ENCODE measurements around the gene UPK3BL1.
"Not testable (repeated sequence)": the region's sequence is repeated elsewhere in the genome, so short reads cannot be mapped to it uniquely, and the experiment has no call there.

The UPK3BL1 gene

DNA sequence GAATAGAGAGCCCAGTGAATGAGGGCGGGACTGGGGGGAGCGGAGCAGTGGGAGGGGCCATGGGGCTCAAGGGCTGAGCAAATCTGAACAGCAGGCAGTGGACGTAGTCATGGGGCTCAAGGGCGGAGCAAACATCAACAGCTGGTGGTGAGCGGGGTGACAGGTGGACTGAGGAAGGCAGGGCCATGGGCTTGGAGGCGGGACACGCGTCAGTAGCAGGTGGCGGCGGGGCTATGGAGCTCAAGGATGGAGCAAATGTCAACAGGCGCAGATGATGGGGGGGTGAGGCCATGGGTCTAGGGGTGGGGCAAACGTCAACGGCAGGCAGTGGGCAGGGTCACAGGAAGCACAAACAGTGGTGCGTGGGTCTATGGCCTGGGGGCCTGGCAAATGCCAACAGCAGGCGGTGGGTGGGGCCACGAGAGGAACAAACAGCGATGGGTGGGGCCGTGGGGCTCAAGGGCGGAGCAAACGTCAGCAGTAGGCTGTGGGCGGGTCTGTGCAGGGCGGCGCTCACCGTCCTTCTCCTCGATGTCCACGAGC, 50.0 kb downstream of the UPK3BL1 start:
- DNase-seq (ENCODE audit: insufficient read length, low spot score); FAIRE-seq: not testable (repeated sequence)

GRCh38 chr7:102589857-102590256, 52.7 kb downstream of the UPK3BL1 start:
- not testable (repeated sequence) for DNase-seq (ENCODE audit: insufficient read length, low spot score); FAIRE-seq

Data from GM19239 (cell line).